GM21717 (cell line): ENCODE data around the gene CYB561.
A peak's percentile ranks its signal among the peaks of the same experiment; 100 is the strongest.

Experiments
- ATAC-seq: cut with Tn5 transposase; IDR thresholded peaks from one replicate; pipeline ENCODE4 v1.9.1; 2021; ENCODE audit warnings: mild to moderate bottlenecking, moderate library complexity; ENCODE audit not compliant: unreplicated experiment

CYB561 gene, protein sequence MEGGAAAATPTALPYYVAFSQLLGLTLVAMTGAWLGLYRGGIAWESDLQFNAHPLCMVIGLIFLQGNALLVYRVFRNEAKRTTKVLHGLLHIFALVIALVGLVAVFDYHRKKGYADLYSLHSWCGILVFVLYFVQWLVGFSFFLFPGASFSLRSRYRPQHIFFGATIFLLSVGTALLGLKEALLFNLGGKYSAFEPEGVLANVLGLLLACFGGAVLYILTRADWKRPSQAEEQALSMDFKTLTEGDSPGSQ

GRCh38 chr17:63445954-63446752, at the start of gene CYB561:
Gene CYB561 (minus strand): TSS chr17:63446306. CDS start chr17:63437547, 8,759 bp downstream.
- ATAC-seq = peak; percentile 45

GRCh38 chr17:63495491-63495890, 49.4 kb upstream of the CYB561 start:
- no peak for ATAC-seq

DNA sequence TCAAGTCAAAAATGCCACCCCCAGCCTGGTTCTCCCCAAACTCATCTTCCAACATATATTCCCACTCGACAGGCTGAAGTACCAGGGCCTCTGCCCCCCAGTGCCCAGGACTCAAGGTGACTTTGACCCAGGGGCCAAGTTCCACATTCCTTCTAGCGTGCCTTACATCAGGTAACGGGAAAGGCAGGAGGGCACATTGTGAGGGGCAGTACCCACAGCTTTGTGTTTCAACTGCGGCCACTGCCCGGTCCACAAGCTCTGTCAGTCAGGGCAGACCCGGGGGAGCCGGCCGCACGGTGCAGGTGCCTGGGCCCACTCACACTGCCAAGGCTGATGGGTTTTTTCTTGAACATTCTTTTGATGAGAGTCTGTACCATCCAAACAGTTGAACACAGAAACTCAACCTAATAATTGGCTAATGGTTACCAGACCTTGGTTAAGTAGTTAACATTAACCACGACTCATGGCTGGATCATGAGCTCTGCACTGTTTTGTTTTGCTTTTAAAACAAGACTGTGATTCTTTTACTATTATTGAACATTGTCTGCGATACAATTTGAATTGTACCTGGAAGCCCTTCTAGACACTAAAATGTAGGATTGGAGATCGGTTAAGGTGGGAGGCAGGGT, 48.3 kb upstream of the CYB561 start:
- no peak for ATAC-seq

DNA sequence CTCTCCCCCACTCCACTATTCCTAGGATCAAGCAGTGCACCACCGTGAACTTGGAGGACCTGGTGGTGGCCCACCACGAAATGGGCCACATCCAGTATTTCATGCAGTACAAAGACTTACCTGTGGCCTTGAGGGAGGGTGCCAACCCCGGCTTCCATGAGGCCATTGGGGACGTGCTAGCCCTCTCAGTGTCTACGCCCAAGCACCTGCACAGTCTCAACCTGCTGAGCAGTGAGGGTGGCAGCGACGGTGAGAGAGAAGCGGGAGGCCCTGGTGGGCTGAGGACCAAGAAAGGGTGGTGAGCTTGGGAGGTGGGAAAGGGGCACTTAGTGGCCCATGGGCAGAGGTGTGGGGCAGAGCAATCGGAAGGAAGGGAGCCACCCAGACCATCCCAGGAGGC, 47.3 kb upstream of the CYB561 start:
- no peak for ATAC-seq

DNA sequence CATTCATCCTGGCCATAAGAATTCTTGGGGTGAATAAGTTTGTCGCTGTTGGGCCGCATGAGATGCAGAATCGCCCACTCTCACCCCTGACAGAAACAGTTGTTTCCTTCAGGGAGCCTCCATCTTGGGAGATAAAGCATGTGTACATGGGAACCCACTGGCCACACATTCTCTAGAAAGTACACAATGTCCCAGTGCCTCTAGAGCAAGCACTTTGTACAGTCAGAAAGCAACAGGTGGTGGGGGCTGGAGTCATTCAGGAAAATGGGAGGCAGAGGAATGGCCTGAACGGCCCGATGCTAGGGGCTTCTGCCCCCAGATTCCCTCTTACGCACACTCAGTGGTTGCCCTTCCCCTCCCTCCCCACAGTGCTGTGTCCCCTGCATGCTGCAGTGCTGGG, 46.8 kb upstream of the CYB561 start:
- no peak for ATAC-seq

DNA sequence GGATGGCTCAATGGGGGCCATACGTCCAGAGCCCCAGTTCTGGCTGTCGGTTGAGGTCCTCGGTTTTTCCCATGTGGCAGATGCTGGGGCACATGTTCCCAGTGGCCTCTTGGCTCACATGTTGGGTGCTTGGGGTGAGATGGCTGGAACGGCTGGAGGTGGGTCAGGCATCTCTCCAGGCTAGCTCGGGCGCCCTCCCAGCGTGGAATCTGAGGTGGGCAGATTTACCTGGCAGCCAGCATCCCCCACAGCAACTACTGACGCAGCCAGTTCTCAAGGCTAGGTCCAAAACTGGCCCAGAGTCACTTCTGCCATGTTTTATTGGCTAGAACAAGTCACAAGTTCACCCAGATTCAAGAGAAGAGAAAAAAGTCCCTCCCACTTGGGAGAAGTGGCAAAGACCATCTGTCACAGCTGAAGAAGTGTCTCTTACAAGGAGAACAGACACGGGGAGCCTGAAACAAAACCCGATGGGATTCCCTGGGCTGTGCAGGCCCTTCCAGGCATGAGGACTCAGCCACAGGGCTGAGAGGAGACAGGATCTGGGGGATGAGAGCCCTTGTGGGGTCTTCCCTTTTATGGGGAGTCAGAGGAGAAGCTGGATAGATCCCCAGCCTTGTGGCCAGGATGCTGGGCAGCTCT, 46.0 kb upstream of the CYB561 start:
- no peak for ATAC-seq

DNA sequence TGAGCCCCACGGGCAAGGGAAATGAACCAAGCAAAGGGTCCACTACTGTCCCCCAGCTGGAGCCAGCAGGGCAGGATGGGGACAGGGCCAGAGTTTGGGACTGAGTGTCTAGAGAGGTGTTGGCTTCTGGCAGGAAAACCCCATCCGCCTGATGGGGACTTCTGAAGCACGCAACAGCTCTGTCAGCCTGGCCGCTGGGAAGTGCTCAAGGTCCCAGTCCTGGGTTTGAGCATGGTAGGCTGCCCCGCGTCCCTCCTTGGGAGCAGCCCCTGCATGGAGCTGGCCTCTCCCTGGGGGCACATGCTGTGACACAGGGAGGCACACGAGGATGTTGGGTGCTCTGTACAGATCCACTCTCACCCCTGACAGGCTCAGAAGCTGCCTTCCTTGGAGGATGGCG, 45.3 kb upstream of the CYB561 start:
- no peak for ATAC-seq

- ATAC-seq = no peak
Observed at GRCh38 chr17:63490858-63491400, 44.8 kb upstream of the CYB561 start.

DNA sequence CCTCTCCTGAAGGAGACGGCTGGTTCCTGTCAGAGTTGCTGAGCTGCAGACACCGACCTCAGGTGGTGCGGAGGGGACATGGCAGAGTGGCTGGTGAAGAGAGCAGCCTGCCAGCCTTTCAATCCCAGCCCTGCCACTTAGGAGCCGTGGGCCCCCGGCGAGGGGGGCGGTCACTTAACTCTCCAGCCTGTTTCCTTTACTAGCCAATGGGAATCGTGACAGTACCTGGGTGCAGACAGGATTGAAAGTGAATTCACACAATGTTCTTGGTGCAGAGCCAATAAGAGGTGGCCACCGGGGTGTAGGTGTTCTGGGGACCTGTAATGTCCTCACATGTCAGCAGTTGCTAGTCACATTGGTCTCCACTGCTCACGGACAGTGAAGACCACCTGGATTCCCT, 44.2 kb upstream of the CYB561 start:
- ATAC-seq = no peak

DNA sequence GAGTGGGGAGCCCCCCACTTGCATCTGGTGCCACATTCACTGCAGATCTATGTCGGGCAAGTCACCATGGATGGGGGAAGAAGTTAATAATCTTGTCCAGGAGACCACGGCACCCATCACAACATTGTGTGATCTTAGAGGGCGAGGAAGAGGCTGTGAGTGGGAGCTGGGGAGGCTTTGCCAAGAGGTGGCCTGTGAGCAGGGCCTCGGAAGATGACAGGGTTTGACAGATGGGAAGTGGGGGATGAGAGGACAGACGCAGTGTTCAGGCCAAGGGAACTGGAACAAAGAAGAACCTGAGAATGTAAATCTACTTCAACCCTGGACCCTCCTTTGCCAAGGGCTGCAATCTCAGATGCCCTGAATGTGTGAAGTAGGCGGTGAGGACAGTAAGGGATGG, 43.2 kb upstream of the CYB561 start:
- ATAC-seq = no peak

DNA sequence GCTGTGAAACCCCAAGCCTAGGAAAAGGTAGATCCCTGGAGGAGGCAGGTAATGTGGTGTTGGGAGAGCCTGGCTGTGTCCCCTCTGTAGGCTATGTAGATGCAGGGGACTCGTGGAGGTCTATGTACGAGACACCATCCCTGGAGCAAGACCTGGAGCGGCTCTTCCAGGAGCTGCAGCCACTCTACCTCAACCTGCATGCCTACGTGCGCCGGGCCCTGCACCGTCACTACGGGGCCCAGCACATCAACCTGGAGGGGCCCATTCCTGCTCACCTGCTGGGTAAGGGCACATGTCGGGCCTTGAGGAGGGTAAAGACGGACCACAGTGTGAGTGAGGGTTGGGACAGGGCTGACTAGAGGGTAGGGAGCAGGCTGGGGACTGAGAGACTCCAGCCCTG, 42.7 kb upstream of the CYB561 start:
- ATAC-seq = no peak

DNA sequence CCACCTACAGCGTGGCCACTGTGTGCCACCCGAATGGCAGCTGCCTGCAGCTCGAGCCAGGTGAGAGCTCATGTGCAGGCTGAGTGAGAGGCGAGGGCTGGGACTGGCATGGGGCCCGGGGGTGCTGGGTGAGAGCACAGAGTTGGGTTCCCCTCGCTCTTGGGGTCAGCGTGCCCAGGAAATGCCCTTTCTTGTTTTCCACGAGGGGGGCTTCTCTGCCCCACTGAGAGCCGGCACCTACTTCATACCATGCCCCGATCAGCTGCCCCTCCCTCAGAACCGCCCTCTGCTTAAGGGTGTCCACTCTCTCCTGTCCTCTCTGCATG, 40.9 kb upstream of the CYB561 start:
- no peak for ATAC-seq

DNA sequence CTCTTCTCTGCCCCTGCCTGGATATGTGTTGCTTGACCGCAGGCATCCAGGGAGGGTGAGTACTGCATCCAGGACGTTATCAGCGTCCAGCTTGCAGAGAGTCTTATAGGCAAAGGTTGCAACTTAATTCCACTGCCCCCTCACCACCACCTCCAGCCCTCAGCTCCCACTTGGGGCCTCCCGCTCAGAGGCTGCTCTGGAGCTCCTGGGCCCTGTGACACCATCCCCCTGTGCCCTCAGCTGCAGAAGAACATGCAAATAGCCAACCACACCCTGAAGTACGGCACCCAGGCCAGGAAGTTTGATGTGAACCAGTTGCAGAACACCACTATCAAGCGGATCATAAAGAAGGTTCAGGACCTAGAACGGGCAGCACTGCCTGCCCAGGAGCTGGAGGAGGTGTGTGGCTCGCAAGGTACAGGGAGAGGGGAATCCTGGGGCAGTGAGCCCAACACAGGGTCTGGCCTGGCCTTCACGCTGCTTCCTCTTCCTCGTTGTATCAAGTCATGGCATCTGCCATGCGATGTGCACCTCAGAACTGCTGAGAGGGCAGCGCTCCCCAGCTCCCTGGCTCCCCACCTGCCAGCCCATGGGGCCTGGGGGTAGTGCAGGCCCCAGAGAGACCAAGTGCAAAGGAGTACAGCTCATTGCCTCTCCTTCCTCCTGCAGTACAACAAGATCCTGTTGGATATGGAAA, 40.4 kb upstream of the CYB561 start:
- ATAC-seq = no peak

DNA sequence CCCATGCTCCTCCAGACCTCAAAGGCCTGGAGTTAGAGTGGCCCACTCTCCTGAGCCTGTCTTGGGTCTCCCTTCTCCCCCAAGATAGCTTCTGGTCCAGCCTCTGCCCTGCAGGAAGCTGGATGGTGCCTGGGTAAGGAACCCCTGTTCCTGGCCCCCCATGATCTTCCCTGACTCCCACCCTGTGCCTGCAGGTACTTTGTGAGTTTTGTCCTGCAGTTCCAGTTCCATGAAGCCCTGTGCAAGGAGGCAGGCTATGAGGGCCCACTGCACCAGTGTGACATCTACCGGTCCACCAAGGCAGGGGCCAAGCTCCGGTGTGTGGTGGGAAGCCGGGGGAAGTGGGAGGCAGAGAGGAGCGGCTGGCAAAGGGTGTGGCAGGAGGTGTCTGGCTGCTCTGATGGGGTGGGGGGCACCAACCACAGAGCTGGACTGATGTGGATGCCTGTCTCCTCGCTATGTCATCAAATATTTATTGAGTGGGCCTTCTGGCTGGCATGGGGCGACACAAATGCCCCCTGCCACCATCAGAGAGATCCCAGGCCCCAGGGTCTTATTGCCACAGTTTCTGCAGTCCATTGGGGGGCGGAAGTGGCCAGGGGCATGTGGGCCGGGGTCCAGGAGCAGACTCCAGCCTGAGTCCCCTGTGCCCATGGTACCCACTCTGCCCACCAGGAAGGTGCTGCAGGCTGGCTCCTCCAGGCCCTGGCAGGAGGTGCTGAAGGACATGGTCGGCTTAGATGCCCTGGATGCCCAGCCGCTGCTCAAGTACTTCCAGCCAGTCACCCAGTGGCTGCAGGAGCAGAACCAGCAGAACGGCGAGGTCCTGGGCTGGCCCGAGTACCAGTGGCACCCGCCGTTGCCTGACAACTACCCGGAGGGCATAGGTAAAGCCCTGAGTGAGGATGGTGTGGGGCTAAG, 37.8 kb upstream of the CYB561 start:
- no peak for ATAC-seq

DNA sequence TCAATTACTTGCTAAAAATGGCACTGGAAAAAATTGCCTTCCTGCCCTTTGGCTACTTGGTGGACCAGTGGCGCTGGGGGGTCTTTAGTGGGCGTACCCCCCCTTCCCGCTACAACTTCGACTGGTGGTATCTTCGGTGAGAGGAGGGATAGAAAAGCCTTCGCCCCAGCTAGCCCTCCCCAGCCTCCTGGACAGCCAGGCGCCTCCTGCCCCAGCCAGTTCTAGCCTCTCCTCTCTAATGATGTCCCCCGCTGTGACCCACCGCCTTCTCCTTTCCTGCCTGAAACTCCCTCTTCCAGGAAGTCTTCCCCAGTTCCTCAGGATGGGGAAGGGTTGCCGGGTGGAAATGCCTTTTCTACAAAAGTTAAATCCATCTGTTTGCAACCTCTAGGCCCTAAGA, 36.9 kb upstream of the CYB561 start:
- ATAC-seq = no peak

GRCh38 chr17:63482509-63482908, 36.4 kb upstream of the CYB561 start:
- ATAC-seq = no peak

- ATAC-seq = no peak
Observed at GRCh38 chr17:63481488-63481870, 35.4 kb upstream of the CYB561 start.

DNA sequence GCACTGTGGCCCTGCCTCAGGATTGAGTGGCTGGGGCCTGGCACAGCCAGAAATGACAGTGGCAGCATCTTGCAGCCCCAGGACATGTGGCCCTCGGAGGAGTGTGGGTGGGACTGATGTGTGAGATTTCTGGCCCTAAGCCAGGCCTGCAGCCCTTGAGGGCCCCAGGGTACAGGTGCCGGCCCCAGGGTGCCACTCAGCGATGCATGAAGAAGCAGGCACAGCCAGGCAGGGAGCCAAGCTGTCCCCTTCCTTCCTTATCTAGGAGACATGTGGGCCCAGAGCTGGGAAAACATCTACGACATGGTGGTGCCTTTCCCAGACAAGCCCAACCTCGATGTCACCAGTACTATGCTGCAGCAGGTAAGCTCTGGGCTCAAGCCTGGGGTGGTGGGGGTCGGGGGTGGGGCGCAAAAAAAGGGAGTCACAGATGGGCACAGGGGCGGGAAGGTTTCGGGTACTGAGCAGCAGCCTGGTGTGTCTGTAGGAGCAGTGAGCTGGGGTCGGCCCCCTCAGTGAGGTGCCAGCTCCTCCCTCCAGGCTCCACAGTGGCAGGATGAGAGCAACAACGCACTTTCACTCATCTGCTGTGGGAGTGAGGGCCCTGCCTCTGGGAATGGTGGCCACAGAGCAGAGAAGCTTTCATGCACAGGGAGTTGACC, 34.9 kb upstream of the CYB561 start:
- ATAC-seq = no peak

DNA sequence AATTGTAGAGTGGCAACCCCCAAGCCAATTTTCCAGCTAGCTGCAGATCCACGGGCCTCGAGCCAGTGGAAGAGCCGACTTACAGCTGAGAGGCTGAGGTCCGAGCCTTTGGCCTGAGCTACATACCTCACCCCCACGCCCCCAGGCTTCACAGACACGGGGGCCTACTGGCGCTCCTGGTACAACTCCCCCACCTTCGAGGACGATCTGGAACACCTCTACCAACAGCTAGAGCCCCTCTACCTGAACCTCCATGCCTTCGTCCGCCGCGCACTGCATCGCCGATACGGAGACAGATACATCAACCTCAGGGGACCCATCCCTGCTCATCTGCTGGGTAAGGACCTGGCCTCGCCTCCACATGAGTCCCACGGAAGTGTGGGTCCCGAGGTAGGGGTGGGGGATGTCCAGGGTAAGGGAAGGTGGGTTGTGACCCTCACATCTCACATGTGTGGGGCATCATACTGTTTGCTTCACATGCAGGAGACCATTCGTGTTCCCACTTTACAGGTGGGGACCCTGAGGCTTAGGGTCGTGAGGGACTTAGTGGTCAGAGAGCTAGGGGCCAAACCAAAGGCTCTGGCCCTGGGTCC, 34.2 kb upstream of the CYB561 start:
- no peak for ATAC-seq
